Peyer's patch (tissue), 4 donors: Measurements from ENCODE around the gene SRSF7.

Experiments used
- CTCF ChIP-seq, 6 experiments: fragments of 450-650 bp in 4 of 6; fragments of 200-600 bp in 2 of 6; sonication (generic) in 1 of 6; IDR thresholded peaks; one replicate each; pipeline ENCODE4 v1.5.1; 2017 to 2019; ENCODE audit warnings: antibody characterized with exemption in 6 of 6, mild to moderate bottlenecking in 3 of 6, moderate library complexity in 1 of 6
- POLR2A ChIP-seq, 2 donors: fragments of 450-650 bp; IDR thresholded peaks; one replicate each; pipeline ENCODE4 v1.5.1; 2017; ENCODE audit warnings: antibody characterized with exemption in 2 of 2, mild to moderate bottlenecking in 2 of 2, moderate library complexity in 2 of 2

GRCh38 chr2:38716185-38716584 is 35.0 kb downstream of the SRSF7 start:
- no peak for TF ChIP-seq CTCF (IDR thresholded peaks at IDR 0.05)
- TF ChIP-seq POLR2A (IDR thresholded peaks at IDR 0.05), result no peak
